Neural cell (in vitro differentiated cells): ENCODE measurements around the gene ACSM4. TPM values are rescaled to one million over a fixed set of nuclear protein-coding genes. Genes with fewer than 3 reads are reported as not detected.
"Not testable (repeated sequence)": the region's sequence is repeated elsewhere in the genome, so short reads cannot be mapped to it uniquely, and the experiment has no call there.

ENCODE experiments used
- H2AFZ ChIP-seq: fragments of 200-600, 300-800 bp; sonication (generic), shearing (Covaris generic); 2 replicates; pipeline ENCODE4 v1.6.0; 2014; ENCODE audit warnings: low read depth, mild to moderate bottlenecking, antibody characterized with exemption, low read length, moderate library complexity
- H3F3A ChIP-seq: fragments of 200-600 bp; shearing (Covaris generic); 2 replicates; pipeline ENCODE4 v1.6.1; 2016; ENCODE audit warnings: mild to moderate bottlenecking, moderate library complexity, mixed read lengths, antibody characterized with exemption, low read length; ENCODE audit not compliant: insufficient read depth, poor library complexity, severe bottlenecking
- H3K27ac ChIP-seq: fragments of 200-600, 300-800 bp; sonication (generic), shearing (Covaris generic); 2 replicates; pipeline ENCODE4 v1.5.1; 2014; ENCODE audit warnings: mild to moderate bottlenecking, low read length, moderate library complexity
- H3K27me3 ChIP-seq: fragments of 300-800, 200-600 bp; sonication (generic), shearing (Covaris generic); 2 replicates; pipeline ENCODE4 v1.6.0; 2014; ENCODE audit warnings: mild to moderate bottlenecking, low read depth, low read length, moderate library complexity; ENCODE audit not compliant: insufficient read depth
- H3K36me3 ChIP-seq: fragments of 300-800, 200-600 bp; sonication (generic), shearing (Covaris generic); 2 replicates; pipeline ENCODE4 v1.5.1; 2014; ENCODE audit warnings: mild to moderate bottlenecking, antibody characterized with exemption, low read length, moderate library complexity; ENCODE audit not compliant: insufficient read depth
- H3K4me2 ChIP-seq: fragments of 300-800, 200-600 bp; sonication (generic), shearing (Covaris generic); 2 replicates; pipeline ENCODE4 v1.6.0; 2014; ENCODE audit warnings: mild to moderate bottlenecking, low read length
- H3K4me3 ChIP-seq: fragments of 300-800, 200-600 bp; sonication (generic), shearing (Covaris generic); 2 replicates; pipeline ENCODE4 v1.5.1; 2014; ENCODE audit warnings: mild to moderate bottlenecking, low read length, moderate library complexity
- H3K79me2 ChIP-seq: fragments of 200-600 bp; shearing (Covaris generic); replicated peaks from 2 replicates; pipeline ENCODE4 v1.6.0; 2014; ENCODE audit warnings: mild to moderate bottlenecking, low read length, moderate library complexity; ENCODE audit not compliant: insufficient read depth
- H3K9ac ChIP-seq: fragments of 300-800, 200-600 bp; sonication (generic), shearing (Covaris generic); 2 replicates; pipeline ENCODE4 v1.6.1; 2016; ENCODE audit warnings: mild to moderate bottlenecking, low read length, mixed read lengths
- H3K9me2 ChIP-seq: fragments of 200-600 bp; shearing (Covaris generic); 2 replicates; pipeline ENCODE4 v1.6.1; 2016; ENCODE audit warnings: mild to moderate bottlenecking, low read length, mixed read lengths; ENCODE audit not compliant: insufficient read depth
- H3K9me3 ChIP-seq: fragments of 200-600, 300-800 bp; sonication (generic), shearing (Covaris generic); 2 replicates; pipeline ENCODE4 v1.6.1; 2016; ENCODE audit warnings: mild to moderate bottlenecking, mixed run types, low read length, moderate library complexity, mixed read lengths
- H4K20me1 ChIP-seq: fragments of 200-600 bp; shearing (Covaris generic); 2 replicates; pipeline ENCODE4 v1.6.1; 2016; ENCODE audit warnings: mild to moderate bottlenecking, mixed run types; ENCODE audit not compliant: insufficient read depth
- EP300 ChIP-seq: fragments of 450-650 bp; conservative IDR thresholded peaks from 2 replicates; pipeline ENCODE4 v1.6.1; 2014; ENCODE audit warnings: antibody characterized with exemption, mild to moderate bottlenecking, moderate library complexity; ENCODE audit not compliant: poor library complexity, severe bottlenecking
- EZH2 ChIP-seq: fragments of 200-600, 300-800 bp; shearing (Covaris generic), sonication (generic); IDR thresholded peaks from 2 replicates; pipeline ENCODE4 v1.6.1; 2014; ENCODE audit warnings: antibody characterized with exemption, low read length, borderline replicate concordance, mild to moderate bottlenecking; ENCODE audit not compliant: insufficient read depth, poor library complexity, severe bottlenecking
- MXI1 ChIP-seq: fragments of 450-650 bp; conservative IDR thresholded peaks from 2 replicates; pipeline ENCODE4 v1.6.1; 2014; ENCODE audit warnings: antibody characterized with exemption, mild to moderate bottlenecking; ENCODE audit not compliant: poor library complexity, severe bottlenecking
- POLR2AphosphoS5 ChIP-seq: IDR thresholded peaks from 2 replicates; pipeline ENCODE4 v1.6.1; 2012
- RAD21 ChIP-seq: fragments of 450-650 bp; conservative IDR thresholded peaks from 2 replicates; pipeline ENCODE4 v1.6.1; 2014; ENCODE audit warnings: antibody characterized with exemption, mild to moderate bottlenecking, moderate library complexity
- SMC3 ChIP-seq: fragments of 450-650 bp; conservative IDR thresholded peaks from 2 replicates; pipeline ENCODE4 v1.6.1; 2014; ENCODE audit warnings: antibody characterized with exemption, mild to moderate bottlenecking, moderate library complexity; ENCODE audit not compliant: poor library complexity
- TAF1 ChIP-seq: IDR thresholded peaks from 2 replicates; pipeline ENCODE4 v1.6.1; 2012; ENCODE audit warnings: low read depth
- polyA plus RNA-seq: library from polyadenylated mRNA; depleted of rRNA; stranded (reverse); fragments of >200 nt; gene quantifications from 2 replicates; pipeline ENCODE4 v1.2.3, GENCODE V29; 2014
- TF ChIP-seq, protein P1 (sequence below): fragments of 450-650 bp; IDR thresholded peaks from 2 replicates; pipeline ENCODE4 v1.5.1; 2014; ENCODE audit warnings: antibody characterized with exemption, mild to moderate bottlenecking, moderate library complexity; ENCODE audit not compliant: poor library complexity, severe bottlenecking
- TF ChIP-seq, protein P2 (sequence below): IDR thresholded peaks from 2 replicates; pipeline ENCODE4 v1.6.1; 2012; ENCODE audit warnings: borderline replicate concordance

ACSM4 gene
- polyA plus RNA-seq, 1 donor from 2014 or later = not detected

DNA sequence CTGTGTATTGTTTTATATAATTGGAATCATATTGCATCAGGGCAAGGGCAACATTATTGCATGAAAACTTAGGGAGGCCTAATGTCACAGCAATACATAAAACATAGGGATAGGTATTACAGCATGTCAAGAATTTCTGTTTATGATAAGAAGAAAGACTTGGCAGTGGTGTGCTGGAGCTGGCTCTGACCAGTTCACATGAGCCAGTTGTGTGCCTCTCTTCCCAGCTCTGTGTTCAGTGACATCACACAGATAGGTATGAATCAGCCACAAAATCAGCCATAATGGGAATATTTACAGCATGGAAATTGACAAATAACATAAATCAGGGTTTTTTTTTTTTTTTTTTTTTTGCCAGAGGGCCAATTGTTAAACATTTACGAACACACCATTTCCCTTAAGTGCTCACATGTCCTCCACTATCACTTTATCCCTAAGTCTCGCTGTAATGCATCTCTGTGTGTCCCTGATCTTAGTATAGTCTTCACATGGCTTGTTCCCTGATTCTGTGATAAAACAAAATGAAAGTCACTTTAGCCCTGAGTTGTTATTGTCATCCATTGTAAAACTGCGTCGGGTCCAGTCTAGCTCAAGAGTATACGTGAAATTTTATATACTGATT, 31.9 kb upstream of the ACSM4 start:
- no peak overlapping the region for H3K27ac ChIP-seq
- H3K79me2 ChIP-seq = no peaks in the 10 kb centered on the region
- H4K20me1 ChIP-seq = no peaks in the 10 kb centered on the region
- H3K27me3 ChIP-seq = no peaks in the 10 kb centered on the region
- no peak overlapping the region for H3K4me3 ChIP-seq
- H3K9me2 ChIP-seq = no peaks in the 10 kb centered on the region
- no peak overlapping the region for H2AFZ ChIP-seq
- no peak for TF ChIP-seq RAD21
- TF ChIP-seq, protein P1, sequence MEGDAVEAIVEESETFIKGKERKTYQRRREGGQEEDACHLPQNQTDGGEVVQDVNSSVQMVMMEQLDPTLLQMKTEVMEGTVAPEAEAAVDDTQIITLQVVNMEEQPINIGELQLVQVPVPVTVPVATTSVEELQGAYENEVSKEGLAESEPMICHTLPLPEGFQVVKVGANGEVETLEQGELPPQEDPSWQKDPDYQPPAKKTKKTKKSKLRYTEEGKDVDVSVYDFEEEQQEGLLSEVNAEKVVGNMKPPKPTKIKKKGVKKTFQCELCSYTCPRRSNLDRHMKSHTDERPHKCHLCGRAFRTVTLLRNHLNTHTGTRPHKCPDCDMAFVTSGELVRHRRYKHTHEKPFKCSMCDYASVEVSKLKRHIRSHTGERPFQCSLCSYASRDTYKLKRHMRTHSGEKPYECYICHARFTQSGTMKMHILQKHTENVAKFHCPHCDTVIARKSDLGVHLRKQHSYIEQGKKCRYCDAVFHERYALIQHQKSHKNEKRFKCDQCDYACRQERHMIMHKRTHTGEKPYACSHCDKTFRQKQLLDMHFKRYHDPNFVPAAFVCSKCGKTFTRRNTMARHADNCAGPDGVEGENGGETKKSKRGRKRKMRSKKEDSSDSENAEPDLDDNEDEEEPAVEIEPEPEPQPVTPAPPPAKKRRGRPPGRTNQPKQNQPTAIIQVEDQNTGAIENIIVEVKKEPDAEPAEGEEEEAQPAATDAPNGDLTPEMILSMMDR = no peak
- TF ChIP-seq SMC3 = no peak
- TF ChIP-seq EP300 = no peak
- no peak for TF ChIP-seq MXI1
- no peak for TF ChIP-seq EZH2
- TF ChIP-seq, protein P2, sequence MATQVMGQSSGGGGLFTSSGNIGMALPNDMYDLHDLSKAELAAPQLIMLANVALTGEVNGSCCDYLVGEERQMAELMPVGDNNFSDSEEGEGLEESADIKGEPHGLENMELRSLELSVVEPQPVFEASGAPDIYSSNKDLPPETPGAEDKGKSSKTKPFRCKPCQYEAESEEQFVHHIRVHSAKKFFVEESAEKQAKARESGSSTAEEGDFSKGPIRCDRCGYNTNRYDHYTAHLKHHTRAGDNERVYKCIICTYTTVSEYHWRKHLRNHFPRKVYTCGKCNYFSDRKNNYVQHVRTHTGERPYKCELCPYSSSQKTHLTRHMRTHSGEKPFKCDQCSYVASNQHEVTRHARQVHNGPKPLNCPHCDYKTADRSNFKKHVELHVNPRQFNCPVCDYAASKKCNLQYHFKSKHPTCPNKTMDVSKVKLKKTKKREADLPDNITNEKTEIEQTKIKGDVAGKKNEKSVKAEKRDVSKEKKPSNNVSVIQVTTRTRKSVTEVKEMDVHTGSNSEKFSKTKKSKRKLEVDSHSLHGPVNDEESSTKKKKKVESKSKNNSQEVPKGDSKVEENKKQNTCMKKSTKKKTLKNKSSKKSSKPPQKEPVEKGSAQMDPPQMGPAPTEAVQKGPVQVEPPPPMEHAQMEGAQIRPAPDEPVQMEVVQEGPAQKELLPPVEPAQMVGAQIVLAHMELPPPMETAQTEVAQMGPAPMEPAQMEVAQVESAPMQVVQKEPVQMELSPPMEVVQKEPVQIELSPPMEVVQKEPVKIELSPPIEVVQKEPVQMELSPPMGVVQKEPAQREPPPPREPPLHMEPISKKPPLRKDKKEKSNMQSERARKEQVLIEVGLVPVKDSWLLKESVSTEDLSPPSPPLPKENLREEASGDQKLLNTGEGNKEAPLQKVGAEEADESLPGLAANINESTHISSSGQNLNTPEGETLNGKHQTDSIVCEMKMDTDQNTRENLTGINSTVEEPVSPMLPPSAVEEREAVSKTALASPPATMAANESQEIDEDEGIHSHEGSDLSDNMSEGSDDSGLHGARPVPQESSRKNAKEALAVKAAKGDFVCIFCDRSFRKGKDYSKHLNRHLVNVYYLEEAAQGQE = no peak
- TF ChIP-seq TAF1 = no peak
- no peak overlapping the region for H3K9ac ChIP-seq
- H3K36me3 ChIP-seq = no peaks in the 10 kb centered on the region
- no peaks in the 10 kb centered on the region for H3K9me3 ChIP-seq
- no peaks in the 10 kb centered on the region for H3F3A ChIP-seq
- no peak overlapping the region for H3K4me2 ChIP-seq

DNA sequence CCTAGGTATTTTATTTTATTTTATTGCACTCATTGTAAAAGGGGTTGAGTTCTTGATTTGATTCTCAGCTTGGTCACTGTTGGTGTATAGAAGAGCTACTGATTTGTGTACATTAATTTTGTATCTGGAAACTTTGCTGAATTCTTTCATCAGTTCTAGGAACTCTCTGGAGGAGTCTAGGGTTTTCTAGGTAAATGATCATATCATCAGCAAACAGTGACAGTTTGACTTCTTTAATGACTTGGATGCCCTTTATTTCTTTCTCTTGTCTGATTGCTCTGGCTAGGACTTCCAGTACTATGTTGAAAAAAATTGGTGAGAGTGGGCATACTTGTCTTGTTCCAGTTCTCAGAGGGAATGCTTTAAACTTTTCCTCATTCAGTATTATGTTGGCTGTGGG, 28.4 kb upstream of the ACSM4 start:
- H3F3A ChIP-seq, H3K4me3 ChIP-seq, H3K79me2 ChIP-seq, H2AFZ ChIP-seq, H3K27me3 ChIP-seq, H3K9me3 ChIP-seq, H3K4me2 ChIP-seq, H4K20me1 ChIP-seq, H3K27ac ChIP-seq, H3K9ac ChIP-seq, H3K36me3 ChIP-seq, H3K9me2 ChIP-seq: not testable (repeated sequence)

DNA sequence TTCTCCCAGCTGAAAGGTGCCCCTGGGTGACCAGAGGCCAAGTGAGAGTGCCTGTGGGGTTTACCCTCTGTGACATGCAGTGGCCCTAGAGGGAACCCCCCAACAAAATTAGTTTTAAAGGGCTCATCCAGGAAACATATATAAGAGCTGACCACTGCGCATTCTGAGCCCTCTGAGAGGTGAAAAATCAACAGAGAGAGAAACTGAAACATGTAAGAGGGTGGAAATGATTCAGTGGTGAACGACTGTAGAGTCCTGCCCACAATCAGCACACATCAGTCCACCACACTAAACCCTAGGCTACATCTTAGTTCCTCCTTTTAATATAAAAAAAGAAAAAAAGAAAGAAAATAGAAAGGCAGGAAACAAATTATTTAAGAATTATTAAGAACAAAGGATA, 21.0 kb upstream of the ACSM4 start:
- no peaks in the 10 kb centered on the region for H3K79me2 ChIP-seq
- H3K9me3 ChIP-seq = no peaks in the 10 kb centered on the region
- H4K20me1 ChIP-seq = no peaks in the 10 kb centered on the region
- no peak overlapping the region for H2AFZ ChIP-seq
- TF ChIP-seq, protein P1 = no peak
- no peak for TF ChIP-seq MXI1
- no peak for TF ChIP-seq RAD21
- TF ChIP-seq EZH2 = no peak
- no peak for TF ChIP-seq SMC3
- TF ChIP-seq EP300 = no peak
- TF ChIP-seq TAF1 = no peak
- TF ChIP-seq, protein P2 = no peak
- no peak for TF ChIP-seq POLR2AphosphoS5
- H3K36me3 ChIP-seq = no peaks in the 10 kb centered on the region
- no peak overlapping the region for H3K9ac ChIP-seq
- no peaks in the 10 kb centered on the region for H3K9me2 ChIP-seq
- H3F3A ChIP-seq = no peaks in the 10 kb centered on the region
- H3K27me3 ChIP-seq = no peaks in the 10 kb centered on the region
- no peak overlapping the region for H3K4me2 ChIP-seq
- no peak overlapping the region for H3K27ac ChIP-seq
- H3K4me3 ChIP-seq = no peak overlapping the region
